GM18499 (cell line): Measurements from ENCODE around the gene AFG3L2.

Experiments used
- ATAC-seq: cut with Tn5 transposase; IDR thresholded peaks from one replicate; pipeline ENCODE4 v1.9.1; 2021; ENCODE audit warnings: moderate number of reproducible peaks; ENCODE audit not compliant: insufficient read depth, unreplicated experiment

The AFG3L2 gene

GRCh38 chr18:12362473-12363174 is 14.4 kb downstream of the AFG3L2 start:
- ATAC-seq = no peak

- ATAC-seq = no peak
Observed at GRCh38 chr18:12361770-12362378, 15.2 kb downstream of the AFG3L2 start.

GRCh38 chr18:12359515-12359927 is 17.5 kb downstream of the AFG3L2 start:
- no peak for ATAC-seq

GRCh38 chr18:12352188-12352587 is 24.8 kb downstream of the AFG3L2 start:
- ATAC-seq = no peak

GRCh38 chr18:12347895-12348294 is 29.1 kb downstream of the AFG3L2 start:
- ATAC-seq = no peak

GRCh38 chr18:12346240-12346565 is 30.8 kb downstream of the AFG3L2 start:
- ATAC-seq = no peak

- ATAC-seq = no peak
Observed at GRCh38 chr18:12345491-12346239, 31.4 kb downstream of the AFG3L2 start.

- ATAC-seq = no peak
Observed at GRCh38 chr18:12342661-12343060, 34.4 kb downstream of the AFG3L2 start.

- ATAC-seq = no peak
Observed at GRCh38 chr18:12340945-12341660, 35.9 kb downstream of the AFG3L2 start.

GRCh38 chr18:12338382-12338781 is 38.6 kb downstream of the AFG3L2 start:
- ATAC-seq = no peak

- ATAC-seq = no peak
Observed at GRCh38 chr18:12336887-12337286, 40.1 kb downstream of the AFG3L2 start.

- ATAC-seq = no peak
Observed at GRCh38 chr18:12336171-12336613, 40.8 kb downstream of the AFG3L2 start.

GRCh38 chr18:12335503-12335902 is 41.5 kb downstream of the AFG3L2 start:
- no peak for ATAC-seq

GRCh38 chr18:12334863-12335262 is 42.2 kb downstream of the AFG3L2 start:
- ATAC-seq = no peak

GRCh38 chr18:12334366-12334808 is 42.6 kb downstream of the AFG3L2 start:
- ATAC-seq = no peak

- no peak for ATAC-seq
Observed at GRCh38 chr18:12333506-12334290, 43.3 kb downstream of the AFG3L2 start.

- ATAC-seq = no peak
Observed at GRCh38 chr18:12330766-12331165, 46.3 kb downstream of the AFG3L2 start.

- no peak for ATAC-seq
Observed at GRCh38 chr18:12329125-12329698, 47.8 kb downstream of the AFG3L2 start.

GRCh38 chr18:12328179-12328823 is 48.7 kb downstream of the AFG3L2 start:
- ATAC-seq = no peak
